Fibroblast of the aortic adventitia (primary cell): ENCODE measurements around the gene HERC3. TPM values are rescaled to one million over a fixed set of nuclear protein-coding genes. Genes with fewer than 3 reads are reported as not detected.

Source experiments
- DNase-seq: peaks from one replicate; pipeline ENCODE4 v3.0.0-alpha.2; 2010; ENCODE audit warnings: low read depth
- H3K4me3 ChIP-seq: 2 replicates; pipeline ENCODE4 v1.5.1; 2011; ENCODE audit warnings: low read depth, mild to moderate bottlenecking, control low read depth, low read length, moderate library complexity
- CTCF ChIP-seq: IDR thresholded peaks from 2 replicates; pipeline ENCODE4 v1.5.1; 2011; ENCODE audit warnings: mild to moderate bottlenecking, low read length, control low read depth, inconsistent platforms; ENCODE audit not compliant: insufficient read depth
- total RNA-seq: library from RNA; depleted of rRNA; stranded (reverse); fragments of >200 nt; gene quantifications from 2 replicates; pipeline ENCODE4 v1.2.3, GENCODE V29; 2012; ENCODE audit warnings: low replicate concordance

Gene HERC3
- total RNA-seq, 1 donor: 18.3 TPM

- no peak for TF ChIP-seq CTCF
- no peak for DNase-seq
- H3K4me3 ChIP-seq: no peak overlapping the region
Measured at GRCh38 chr4:88673886-88674285, 81.6 kb downstream of the HERC3 start.

- no peak overlapping the region for H3K4me3 ChIP-seq
- peak; percentile 30 for DNase-seq
- no peak for TF ChIP-seq CTCF
Measured at GRCh38 chr4:88674565-88674964, 82.3 kb downstream of the HERC3 start.

GRCh38 chr4:88674979-88675378 lies 82.7 kb downstream of the HERC3 start:
- DNase-seq: peak; percentile 40
- H3K4me3 ChIP-seq: no peak overlapping the region
- TF ChIP-seq CTCF: no peak

DNA sequence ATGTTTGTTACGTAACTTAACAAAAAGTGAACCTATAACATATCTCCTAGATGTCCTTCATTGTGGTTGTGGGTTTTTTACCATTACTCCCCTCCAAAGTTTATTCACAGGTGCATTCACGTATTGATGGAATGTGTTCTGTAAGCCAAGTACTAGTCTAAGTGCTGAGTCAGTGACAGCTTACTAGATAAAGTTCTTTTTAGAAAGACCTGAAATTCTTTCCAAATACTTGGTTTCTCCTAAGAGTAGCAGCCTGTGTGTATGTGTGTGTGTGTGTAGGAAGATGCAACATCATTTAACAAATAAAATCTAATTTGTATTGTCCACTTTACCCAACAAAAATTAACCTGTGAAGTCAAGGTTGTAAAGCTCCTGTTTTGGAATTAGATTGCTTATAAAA lies 83.3 kb downstream of the HERC3 start:
- DNase-seq: peak; percentile 68
- H3K4me3 ChIP-seq: no peak overlapping the region
- TF ChIP-seq CTCF: no peak

- no peak for DNase-seq
- no peak overlapping the region for H3K4me3 ChIP-seq
- TF ChIP-seq CTCF: no peak
Measured at GRCh38 chr4:88681209-88681608, 88.9 kb downstream of the HERC3 start.

GRCh38 chr4:88690355-88690754 lies 98.1 kb downstream of the HERC3 start:
- DNase-seq: peak; percentile 79
- H3K4me3 ChIP-seq: no peak overlapping the region
- TF ChIP-seq CTCF: no peak

DNA sequence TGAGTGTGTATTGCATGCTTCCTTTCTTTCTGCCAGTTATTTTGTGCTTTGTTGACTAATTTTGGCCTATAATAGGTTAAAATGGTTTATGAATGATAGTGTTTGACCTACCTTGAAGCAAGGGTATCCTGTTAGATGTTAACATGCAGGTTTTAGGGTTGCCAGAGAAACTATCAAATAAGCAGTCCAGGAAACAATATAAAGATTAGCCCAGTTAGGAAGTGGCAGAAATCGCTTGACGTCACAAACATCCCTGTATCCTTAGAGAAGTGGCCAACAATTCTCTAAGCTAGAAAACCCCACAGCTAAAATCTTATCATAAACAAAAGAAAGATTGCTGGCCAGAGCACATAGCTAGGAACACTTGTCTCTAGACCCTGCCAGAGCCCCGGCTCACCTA lies 101.5 kb downstream of the HERC3 start:
- no peak for TF ChIP-seq CTCF
- H3K4me3 ChIP-seq: no peak overlapping the region
- no peak for DNase-seq
